ENCODE results near the gene ANXA10. TPM values are rescaled to one million over a fixed set of nuclear protein-coding genes. Genes with fewer than 3 reads are reported as not detected.

ANXA10 gene
- total RNA-seq, 1 donor from 2014 or later, result not detected

DNA sequence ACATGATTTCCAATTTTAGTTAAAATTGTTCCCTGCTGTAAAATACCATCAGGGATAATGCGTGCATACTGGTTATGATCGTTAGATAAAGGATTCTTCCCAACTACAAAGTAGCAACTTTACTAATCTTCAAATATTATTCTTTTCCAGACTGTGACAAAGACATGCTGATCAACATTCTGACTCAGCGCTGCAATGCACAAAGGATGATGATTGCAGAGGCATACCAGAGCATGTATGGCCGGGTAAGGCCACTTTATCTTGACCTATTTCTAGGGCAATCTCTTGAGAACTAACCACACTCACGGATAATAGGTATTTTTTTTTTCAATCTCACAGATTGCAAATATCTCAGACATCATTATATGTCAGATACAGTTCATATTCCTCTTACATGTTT, 47.0 kb downstream of the ANXA10 start:
- no peak for DNase-seq (ENCODE audit: low read depth)
- H3K4me3 ChIP-seq (ENCODE audit: low read depth, low read length), result no peak overlapping the region
- TF ChIP-seq, protein P1, sequence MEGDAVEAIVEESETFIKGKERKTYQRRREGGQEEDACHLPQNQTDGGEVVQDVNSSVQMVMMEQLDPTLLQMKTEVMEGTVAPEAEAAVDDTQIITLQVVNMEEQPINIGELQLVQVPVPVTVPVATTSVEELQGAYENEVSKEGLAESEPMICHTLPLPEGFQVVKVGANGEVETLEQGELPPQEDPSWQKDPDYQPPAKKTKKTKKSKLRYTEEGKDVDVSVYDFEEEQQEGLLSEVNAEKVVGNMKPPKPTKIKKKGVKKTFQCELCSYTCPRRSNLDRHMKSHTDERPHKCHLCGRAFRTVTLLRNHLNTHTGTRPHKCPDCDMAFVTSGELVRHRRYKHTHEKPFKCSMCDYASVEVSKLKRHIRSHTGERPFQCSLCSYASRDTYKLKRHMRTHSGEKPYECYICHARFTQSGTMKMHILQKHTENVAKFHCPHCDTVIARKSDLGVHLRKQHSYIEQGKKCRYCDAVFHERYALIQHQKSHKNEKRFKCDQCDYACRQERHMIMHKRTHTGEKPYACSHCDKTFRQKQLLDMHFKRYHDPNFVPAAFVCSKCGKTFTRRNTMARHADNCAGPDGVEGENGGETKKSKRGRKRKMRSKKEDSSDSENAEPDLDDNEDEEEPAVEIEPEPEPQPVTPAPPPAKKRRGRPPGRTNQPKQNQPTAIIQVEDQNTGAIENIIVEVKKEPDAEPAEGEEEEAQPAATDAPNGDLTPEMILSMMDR (IDR thresholded peaks at IDR 0.05; ENCODE audit: insufficient read depth, low read length, poor library complexity, severe bottlenecking), result no peak
- H3K36me3 ChIP-seq (ENCODE audit: control insufficient read depth, insufficient read depth, low read length), result no peaks in the 10 kb centered on the region
- no peaks in the 10 kb centered on the region for H3K27me3 ChIP-seq (ENCODE audit: control insufficient read depth, insufficient read depth, low read length)

DNA sequence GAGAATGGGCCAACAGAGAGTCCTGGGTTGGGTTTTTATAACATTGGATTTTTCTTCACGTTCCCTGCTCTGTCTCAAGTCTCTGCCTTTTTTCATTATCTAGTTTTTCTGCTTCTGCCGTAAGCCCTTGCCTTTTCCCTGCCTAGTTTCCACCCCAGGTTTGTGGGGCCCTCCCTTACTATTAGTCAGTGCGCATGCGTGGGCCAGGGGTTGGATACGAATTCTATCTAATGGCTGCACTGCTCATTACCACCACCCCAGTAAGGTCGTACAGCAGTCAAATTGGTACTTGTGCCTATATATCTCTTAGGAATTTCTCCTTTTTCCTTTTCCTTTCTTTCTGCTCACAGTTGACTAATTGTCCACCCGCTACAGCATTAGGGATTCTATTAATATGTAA, 49.4 kb downstream of the ANXA10 start:
- no peak for DNase-seq (ENCODE audit: low read depth)
- no peak overlapping the region for H3K4me3 ChIP-seq (ENCODE audit: low read depth, low read length)
- TF ChIP-seq, protein P1 (IDR thresholded peaks at IDR 0.05; ENCODE audit: insufficient read depth, low read length, poor library complexity, severe bottlenecking), result no peak

DNA sequence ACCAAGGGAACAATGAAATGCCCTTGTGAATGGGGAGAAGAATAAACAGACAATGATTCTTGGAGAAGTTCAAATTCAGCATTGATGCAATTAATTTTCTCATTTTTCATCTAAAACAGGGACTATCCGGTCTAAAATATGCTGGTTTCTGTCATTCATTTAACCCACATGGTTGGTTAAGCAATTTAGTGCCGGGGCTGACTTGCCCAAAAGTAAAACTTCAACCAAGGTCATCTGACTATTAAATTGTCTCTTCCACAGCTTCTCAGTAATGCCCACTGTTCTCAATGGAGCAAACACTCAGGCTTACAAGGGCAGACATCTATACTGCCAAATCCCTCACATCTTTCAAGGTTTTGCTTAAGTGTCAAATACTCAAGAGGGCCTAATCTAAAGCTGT, 51.3 kb downstream of the ANXA10 start:
- no peak for DNase-seq (ENCODE audit: low read depth)
- Histone ChIP-seq H3K4me3 (ENCODE audit: low read depth, low read length) (no peak overlapping the region), H3K27me3 (ENCODE audit: control insufficient read depth, insufficient read depth, low read length) (no peaks in the 10 kb centered on the region), H3K36me3 (ENCODE audit: control insufficient read depth, insufficient read depth, low read length) (no peaks in the 10 kb centered on the region)
- TF ChIP-seq, protein P1 (IDR thresholded peaks at IDR 0.05; ENCODE audit: insufficient read depth, low read length, poor library complexity, severe bottlenecking), result no peak

More for the DNA sequence above, 49.4 kb downstream of the ANXA10 start:
- Histone ChIP-seq H3K27me3 (ENCODE audit: control insufficient read depth, insufficient read depth, low read length) (no peaks in the 10 kb centered on the region), H3K36me3 (ENCODE audit: control insufficient read depth, insufficient read depth, low read length) (no peaks in the 10 kb centered on the region)

DNA sequence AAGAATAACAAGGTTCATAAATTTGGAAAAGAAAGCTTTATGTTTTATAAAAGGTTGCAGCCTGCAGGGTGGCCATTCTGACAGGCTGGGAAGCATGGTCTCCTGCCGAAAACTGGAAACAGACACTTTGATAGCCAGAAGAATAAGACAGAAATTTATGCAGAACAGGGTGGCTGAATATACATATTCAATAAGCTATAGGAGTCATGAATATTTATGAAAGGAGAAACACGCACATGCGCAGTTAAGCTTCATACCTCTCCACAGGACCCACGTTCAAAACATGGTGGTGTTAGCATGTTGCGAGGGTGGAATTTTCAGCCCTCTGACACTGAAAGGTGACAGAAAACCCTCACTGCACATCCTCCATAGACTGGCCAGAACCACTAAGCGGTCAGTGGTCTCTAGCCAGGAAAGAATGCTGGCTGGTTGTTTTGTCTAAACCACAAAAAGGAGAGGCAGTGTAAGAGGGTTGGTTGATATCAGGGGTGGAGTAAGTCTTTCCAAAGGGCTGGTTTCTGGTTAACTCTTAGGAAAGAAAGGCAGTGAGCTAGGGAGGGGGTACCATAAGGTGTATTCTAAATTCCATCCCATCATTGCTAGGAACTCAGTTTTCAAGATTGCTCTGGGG, 58.2 kb downstream of the ANXA10 start:
- no peak overlapping the region for H3K4me3 ChIP-seq (ENCODE audit: low read depth, low read length)
- TF ChIP-seq, protein P1 (IDR thresholded peaks at IDR 0.05; ENCODE audit: insufficient read depth, low read length, poor library complexity, severe bottlenecking), result no peak
- no peak for DNase-seq (ENCODE audit: low read depth)
- H3K27me3 ChIP-seq (ENCODE audit: control insufficient read depth, insufficient read depth, low read length), result no peaks in the 10 kb centered on the region
- H3K36me3 ChIP-seq (ENCODE audit: control insufficient read depth, insufficient read depth, low read length), result no peaks in the 10 kb centered on the region

DNA sequence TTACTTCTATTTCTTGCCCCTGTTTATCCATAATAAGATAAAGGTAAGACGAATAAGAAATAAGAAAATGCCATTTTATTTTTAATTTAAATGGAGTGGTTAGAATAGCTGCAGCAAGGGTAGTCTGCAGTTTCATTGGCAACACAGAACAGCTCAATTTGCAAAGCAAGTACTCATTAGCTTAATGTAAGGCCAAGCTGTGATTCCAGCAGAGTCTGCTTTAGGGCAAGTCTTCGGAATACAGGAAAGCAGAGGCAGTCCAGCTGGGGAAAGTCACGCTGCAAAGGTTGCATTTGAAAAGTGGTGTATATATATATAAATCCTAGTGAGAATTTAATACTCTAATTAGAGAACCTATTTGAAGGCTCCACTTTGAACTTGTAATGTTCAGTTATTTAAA, 59.0 kb downstream of the ANXA10 start:
- DNase-seq (ENCODE audit: low read depth), result no peak
- Histone ChIP-seq H3K36me3 (ENCODE audit: control insufficient read depth, insufficient read depth, low read length) (no peaks in the 10 kb centered on the region), H3K27me3 (ENCODE audit: control insufficient read depth, insufficient read depth, low read length) (no peaks in the 10 kb centered on the region), H3K4me3 (ENCODE audit: low read depth, low read length) (no peak overlapping the region)
- TF ChIP-seq, protein P1 (IDR thresholded peaks at IDR 0.05; ENCODE audit: insufficient read depth, low read length, poor library complexity, severe bottlenecking), result no peak
